ENCODE data around the gene KIAA1210.

Gene KIAA1210

DNA sequence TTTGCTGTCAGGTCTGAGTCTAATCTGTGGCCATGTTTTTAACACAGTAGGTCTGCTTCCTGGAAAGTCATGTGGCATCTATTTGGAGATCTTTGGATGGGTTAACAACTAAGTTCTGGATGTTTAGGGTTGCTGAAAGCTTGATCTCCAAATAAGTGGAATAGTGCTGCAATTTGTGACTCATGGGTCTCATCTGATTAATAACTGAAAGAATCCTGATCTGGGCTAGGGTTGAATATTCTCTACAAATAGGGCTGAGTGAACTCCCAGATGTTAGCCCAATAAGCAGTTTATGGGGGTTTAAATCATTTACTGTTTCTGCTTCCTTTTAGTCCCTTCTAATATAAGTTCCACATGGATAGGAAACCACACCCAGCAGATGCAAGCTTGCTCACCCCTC, 31.7 kb downstream of the KIAA1210 start:
- H3K27me3 ChIP-seq (ENCODE audit: control insufficient read depth in 1 of 2, insufficient read depth in 1 of 2, low read length in 2 of 2) = peaks cover 0 to 39% of the 10 kb centered on the region in 2 experiments
- H3K4ac ChIP-seq (ENCODE audit: low read depth in 1 of 2, low read length in 2 of 2) = no peak overlapping the region
- no peaks in the 10 kb centered on the region for H3K4me1 ChIP-seq (ENCODE audit: control insufficient read depth, insufficient read depth, low read depth, low read length)
- no peak overlapping the region for H2BK15ac ChIP-seq (ENCODE audit: low read depth, poor library complexity, severe bottlenecking)
- H3K18ac ChIP-seq (ENCODE audit: low read depth in 1 of 2, low read length in 2 of 2) = no peak overlapping the region
- no peak overlapping the region for H2BK12ac ChIP-seq (ENCODE audit: low read length in 2 of 2)
- H3K9me3 ChIP-seq (ENCODE audit: control insufficient read depth, low read length) = no peaks in the 10 kb centered on the region
- H3K14ac ChIP-seq (ENCODE audit: low read length in 2 of 2) = no peak overlapping the region
- H3K36me3 ChIP-seq (ENCODE audit: control insufficient read depth in 1 of 2, insufficient read depth in 2 of 2, low read depth in 1 of 2, low read length in 2 of 2) = no peaks in the 10 kb centered on the region
- H2BK120ac ChIP-seq (ENCODE audit: low read depth, low read length) = no peak overlapping the region
- DNase-seq = no peak
- no peak overlapping the region for H4K91ac ChIP-seq (ENCODE audit: low read length)
- no peak overlapping the region for H2AK5ac ChIP-seq (ENCODE audit: low read length, severe bottlenecking)
- H3K4me2 ChIP-seq (ENCODE audit: low read length, poor library complexity, severe bottlenecking) = no peak overlapping the region
- no peak overlapping the region for H4K8ac ChIP-seq (ENCODE audit: low read length)
- no peak overlapping the region for H2AFZ ChIP-seq (ENCODE audit: low read depth, low read length)
- H2BK5ac ChIP-seq (ENCODE audit: low read depth, low read length, poor library complexity, severe bottlenecking) = no peak overlapping the region
- no peak overlapping the region for H3K4me3 ChIP-seq (ENCODE audit: insufficient read depth in 1 of 2, low read depth in 1 of 2, low read length in 2 of 2)
- H3K9ac ChIP-seq (ENCODE audit: low read length) = no peak overlapping the region
- H3K27ac ChIP-seq (ENCODE audit: low read length, poor library complexity, severe bottlenecking) = no peak overlapping the region
- H3K23ac ChIP-seq (ENCODE audit: low read length in 2 of 2) = no peak overlapping the region
- no peaks in the 10 kb centered on the region for H3K79me1 ChIP-seq (replicated peaks; ENCODE audit: low read length, poor library complexity, severe bottlenecking)

DNA sequence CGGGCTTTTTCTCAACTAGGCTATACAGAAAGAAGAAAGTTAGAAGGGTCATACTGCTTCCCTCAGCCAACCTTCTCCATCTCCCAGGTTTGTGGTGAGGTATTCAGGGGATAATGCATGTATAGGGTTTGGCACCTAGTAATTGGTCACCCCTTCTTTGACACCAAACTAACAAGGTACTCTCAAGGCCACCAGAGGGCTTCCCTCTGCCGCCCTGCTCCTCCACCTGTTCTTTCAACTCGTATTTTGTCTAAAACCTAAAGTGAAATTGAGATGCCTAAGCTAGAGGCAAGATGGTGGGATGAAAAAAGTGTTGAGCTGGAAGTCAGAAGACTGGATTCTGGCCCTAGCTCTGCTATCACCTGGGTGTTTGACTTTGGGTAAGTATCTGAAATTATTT, 32.8 kb downstream of the KIAA1210 start:
- no peak overlapping the region for H3K4me3 ChIP-seq (ENCODE audit: insufficient read depth in 1 of 2, low read depth in 1 of 2, low read length in 2 of 2)
- H4K8ac ChIP-seq (ENCODE audit: low read length) = no peak overlapping the region
- H2BK15ac ChIP-seq (ENCODE audit: low read depth, poor library complexity, severe bottlenecking) = no peak overlapping the region
- H3K9me3 ChIP-seq (ENCODE audit: control insufficient read depth, low read length) = no peaks in the 10 kb centered on the region
- no CpG with 5 or more reads among the region's 3 CpGs for WGBS
- H2BK120ac ChIP-seq (ENCODE audit: low read depth, low read length) = no peak overlapping the region
- H2BK5ac ChIP-seq (ENCODE audit: low read depth, low read length, poor library complexity, severe bottlenecking) = no peak overlapping the region
- no peak overlapping the region for H2BK12ac ChIP-seq (ENCODE audit: low read length in 2 of 2)
- no peaks in the 10 kb centered on the region for H3K79me1 ChIP-seq (replicated peaks; ENCODE audit: low read length, poor library complexity, severe bottlenecking)
- no peak overlapping the region for H3K18ac ChIP-seq (ENCODE audit: low read depth in 1 of 2, low read length in 2 of 2)
- H3K4ac ChIP-seq (ENCODE audit: low read depth in 1 of 2, low read length in 2 of 2) = no peak overlapping the region
- H2AK5ac ChIP-seq (ENCODE audit: low read length, severe bottlenecking) = no peak overlapping the region
- peaks cover 0 to 43% of the 10 kb centered on the region in 2 experiments for H3K27me3 ChIP-seq (ENCODE audit: control insufficient read depth in 1 of 2, insufficient read depth in 1 of 2, low read length in 2 of 2)
- no peak for DNase-seq
- no peak overlapping the region for H3K14ac ChIP-seq (ENCODE audit: low read length in 2 of 2)
- no peak overlapping the region for H3K27ac ChIP-seq (ENCODE audit: low read length, poor library complexity, severe bottlenecking)
- H3K23ac ChIP-seq (ENCODE audit: low read length in 2 of 2) = no peak overlapping the region
- no peaks in the 10 kb centered on the region for H3K36me3 ChIP-seq (ENCODE audit: control insufficient read depth in 1 of 2, insufficient read depth in 2 of 2, low read depth in 1 of 2, low read length in 2 of 2)
- no peak overlapping the region for H3K9ac ChIP-seq (ENCODE audit: low read length)
- no peaks in the 10 kb centered on the region for H3K4me1 ChIP-seq (ENCODE audit: control insufficient read depth, insufficient read depth, low read depth, low read length)
- H2AFZ ChIP-seq (ENCODE audit: low read depth, low read length) = no peak overlapping the region
- no peak overlapping the region for H3K4me2 ChIP-seq (ENCODE audit: low read length, poor library complexity, severe bottlenecking)
- H4K91ac ChIP-seq (ENCODE audit: low read length) = no peak overlapping the region

- Histone ChIP-seq H3K23ac (ENCODE audit: low read length in 2 of 2) (no peak overlapping the region), H3K27me3 (ENCODE audit: control insufficient read depth in 1 of 2, insufficient read depth in 1 of 2, low read length in 2 of 2) (peaks cover 0 to 43% of the 10 kb centered on the region in 2 experiments), H3K27ac (ENCODE audit: low read length, poor library complexity, severe bottlenecking) (no peak overlapping the region), H2BK120ac (ENCODE audit: low read depth, low read length) (no peak overlapping the region), H3K4me1 (ENCODE audit: control insufficient read depth, insufficient read depth, low read depth, low read length) (no peaks in the 10 kb centered on the region), H3K9me3 (ENCODE audit: control insufficient read depth, low read length) (no peaks in the 10 kb centered on the region), H2AFZ (ENCODE audit: low read depth, low read length) (no peak overlapping the region), H3K4me3 (ENCODE audit: insufficient read depth in 1 of 2, low read depth in 1 of 2, low read length in 2 of 2) (no peak overlapping the region), H2BK12ac (ENCODE audit: low read length in 2 of 2) (no peak overlapping the region), H2BK15ac (ENCODE audit: low read depth, poor library complexity, severe bottlenecking) (no peak overlapping the region), H4K91ac (ENCODE audit: low read length) (no peak overlapping the region), H3K9ac (ENCODE audit: low read length) (no peak overlapping the region), H2BK5ac (ENCODE audit: low read depth, low read length, poor library complexity, severe bottlenecking) (no peak overlapping the region), H3K79me1 (replicated peaks; ENCODE audit: low read length, poor library complexity, severe bottlenecking) (no peaks in the 10 kb centered on the region), H3K4me2 (ENCODE audit: low read length, poor library complexity, severe bottlenecking) (no peak overlapping the region), H4K8ac (ENCODE audit: low read length) (no peak overlapping the region), H3K4ac (ENCODE audit: low read depth in 1 of 2, low read length in 2 of 2) (no peak overlapping the region), H3K36me3 (ENCODE audit: control insufficient read depth in 1 of 2, insufficient read depth in 2 of 2, low read depth in 1 of 2, low read length in 2 of 2) (no peaks in the 10 kb centered on the region), H2AK5ac (ENCODE audit: low read length, severe bottlenecking) (no peak overlapping the region), H3K18ac (ENCODE audit: low read depth in 1 of 2, low read length in 2 of 2) (no peak overlapping the region), H3K14ac (ENCODE audit: low read length in 2 of 2) (no peak overlapping the region)
- no peak for DNase-seq
- 76% methylated on average over 5 of the region's 7 CpGs for WGBS
Measured at GRCh38 chrX:119093991-119094735, 33.4 kb downstream of the KIAA1210 start.

DNA sequence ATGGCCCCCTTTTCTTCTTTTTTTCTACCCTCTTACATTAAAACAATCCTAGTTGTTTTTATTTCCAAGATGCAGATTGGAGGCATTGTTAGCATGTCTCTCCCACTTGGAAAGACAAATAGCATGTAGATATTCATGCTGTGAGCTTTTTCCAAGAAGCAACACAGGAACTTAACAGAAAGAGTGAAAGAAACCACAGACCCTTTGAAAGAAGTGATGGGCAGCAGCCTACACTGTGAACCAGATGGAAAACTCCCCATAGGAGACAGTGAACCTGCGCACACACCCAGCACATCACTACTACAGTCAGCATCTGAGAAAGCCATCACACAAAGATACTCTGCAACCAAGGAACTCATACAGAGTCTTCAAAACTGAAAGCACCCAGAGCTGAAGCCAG, 37.0 kb downstream of the KIAA1210 start:
- Histone ChIP-seq H3K18ac (ENCODE audit: low read depth in 1 of 2, low read length in 2 of 2) (no peak overlapping the region), H2AK5ac (ENCODE audit: low read length, severe bottlenecking) (no peak overlapping the region), H3K79me1 (replicated peaks; ENCODE audit: low read length, poor library complexity, severe bottlenecking) (no peaks in the 10 kb centered on the region), H4K8ac (ENCODE audit: low read length) (no peak overlapping the region), H3K27me3 (ENCODE audit: control insufficient read depth in 1 of 2, insufficient read depth in 1 of 2, low read length in 2 of 2) (peaks cover 0 to 68% of the 10 kb centered on the region in 2 experiments), H2BK15ac (ENCODE audit: low read depth, poor library complexity, severe bottlenecking) (no peak overlapping the region), H3K4me1 (ENCODE audit: control insufficient read depth, insufficient read depth, low read depth, low read length) (no peaks in the 10 kb centered on the region), H3K4me3 (ENCODE audit: insufficient read depth in 1 of 2, low read depth in 1 of 2, low read length in 2 of 2) (no peak overlapping the region), H2AFZ (ENCODE audit: low read depth, low read length) (no peak overlapping the region), H3K4ac (ENCODE audit: low read depth in 1 of 2, low read length in 2 of 2) (no peak overlapping the region), H3K9ac (ENCODE audit: low read length) (no peak overlapping the region), H3K4me2 (ENCODE audit: low read length, poor library complexity, severe bottlenecking) (no peak overlapping the region), H3K36me3 (ENCODE audit: control insufficient read depth in 1 of 2, insufficient read depth in 2 of 2, low read depth in 1 of 2, low read length in 2 of 2) (no peaks in the 10 kb centered on the region), H4K91ac (ENCODE audit: low read length) (no peak overlapping the region), H3K23ac (ENCODE audit: low read length in 2 of 2) (no peak overlapping the region), H2BK12ac (ENCODE audit: low read length in 2 of 2) (no peak overlapping the region), H2BK5ac (ENCODE audit: low read depth, low read length, poor library complexity, severe bottlenecking) (no peak overlapping the region), H2BK120ac (ENCODE audit: low read depth, low read length) (no peak overlapping the region), H3K9me3 (ENCODE audit: control insufficient read depth, low read length) (no peaks in the 10 kb centered on the region), H3K14ac (ENCODE audit: low read length in 2 of 2) (no peak overlapping the region), H3K27ac (ENCODE audit: low read length, poor library complexity, severe bottlenecking) (no peak overlapping the region)
- no CpG with 5 or more reads among the region's 1 CpG for WGBS
- DNase-seq = no peak
